Activated CD4-positive, alpha-beta T cell treated with anti-CD3 and anti-CD28 coated beads, Interleukin-2, amount 10 ng/mL, durations not matched to agents 7 days and 5 days (primary cell): ENCODE measurements around the gene TOB2. TPM values are rescaled to one million over a fixed set of nuclear protein-coding genes. Genes with fewer than 3 reads are reported as not detected.
A peak's percentile ranks its signal among the peaks of the same experiment; 100 is the strongest.
"Not testable (repeated sequence)": the region's sequence is repeated elsewhere in the genome, so short reads cannot be mapped to it uniquely, and the experiment has no call there.

Experiments
- CTCF ChIA-PET: fragments of 350-600 bp; sonication (Branson Sonifier 250); formaldehyde crosslinking; loops from one replicate; lab custom pipeline; 2021; ENCODE audit warnings: antibody characterized with exemption; lab: Charles Lee
- POLR2A ChIA-PET: fragments of 350-600 bp; sonication (Branson Sonifier 250); formaldehyde crosslinking; loops from one replicate; lab custom pipeline; 2021; ENCODE audit warnings: antibody characterized with exemption; lab: Charles Lee
- DNase-seq: peaks from one replicate; pipeline ENCODE4 v3.0.0-alpha.2; 2020
- H3K27ac Mint-ChIP-seq: one replicate; pipeline ENCODE4 v1.8.0; 2021; ENCODE audit warnings: mild to moderate bottlenecking, moderate library complexity, mixed read lengths
- H3K27me3 Mint-ChIP-seq: one replicate; pipeline ENCODE4 v1.8.0; 2021; ENCODE audit warnings: mixed read lengths
- H3K36me3 Mint-ChIP-seq: one replicate; pipeline ENCODE4 v1.8.0; 2021; ENCODE audit warnings: low read depth, mixed read lengths
- H3K4me1 Mint-ChIP-seq: one replicate; pipeline ENCODE4 v1.8.0; 2021; ENCODE audit warnings: mixed read lengths
- H3K4me3 Mint-ChIP-seq: one replicate; pipeline ENCODE4 v1.8.0; 2021; ENCODE audit warnings: mild to moderate bottlenecking, moderate library complexity, mixed read lengths
- H3K9me3 Mint-ChIP-seq: one replicate; pipeline ENCODE4 v1.8.0; 2021; ENCODE audit warnings: mixed read lengths
- total RNA-seq, 2 experiments: library from RNA; stranded (reverse); gene quantifications; one replicate each; pipeline ENCODE4 v1.2.3, GENCODE V29; 2021

The TOB2 gene
- total RNA-seq, 2 experiments from 2014 or later = 31.4 to 35.1 TPM

DNA sequence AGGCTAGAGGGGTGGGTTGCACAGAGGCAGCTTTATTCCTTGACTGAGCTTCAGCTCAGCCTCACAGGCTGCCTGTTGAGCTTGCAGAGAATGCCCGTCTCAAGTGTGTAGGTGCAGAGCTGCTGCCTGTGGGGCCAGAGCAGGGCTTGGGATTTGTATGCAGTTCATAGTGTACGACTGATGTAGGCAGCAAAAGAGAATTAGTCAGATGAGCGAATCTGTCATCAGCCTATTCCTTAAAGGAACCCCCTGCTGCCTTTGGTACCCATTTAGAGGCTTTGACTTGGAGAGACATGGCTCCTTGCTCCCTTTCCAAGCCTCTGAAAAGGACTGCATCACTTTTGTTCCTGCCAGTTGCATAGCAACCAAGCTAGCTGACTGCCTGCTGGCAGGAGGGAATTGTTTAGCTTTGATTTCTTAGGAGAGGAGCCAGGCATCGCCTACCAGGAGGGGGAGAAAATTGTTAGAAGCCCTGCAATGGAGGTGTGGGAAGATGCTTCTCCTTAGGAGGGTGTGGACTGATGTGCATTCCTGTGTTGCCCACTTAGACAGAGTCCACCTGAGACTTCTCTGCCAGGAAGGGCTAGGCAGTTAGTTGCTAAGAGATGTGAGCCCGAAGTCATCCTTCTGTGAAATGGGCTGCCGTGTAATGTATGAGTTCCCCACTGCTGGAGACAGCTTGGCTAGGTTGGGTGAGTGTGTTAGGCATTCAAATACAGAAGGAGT is 33.2 kb upstream of the TOB2 start:
- H3K4me3 Mint-ChIP-seq = no peak overlapping the region
- POLR2A ChIA-PET = no interaction called here
- H3K36me3 Mint-ChIP-seq = no peaks in the 10 kb centered on the region
- no peak for DNase-seq
- no peak overlapping the region for H3K27ac Mint-ChIP-seq
- CTCF ChIA-PET = interaction anchor here (0.7 to 1.9 kb wide), 2 partner anchors 11 to 17 kb away, joined by 4 to 5 read pairs; partner anchors contain the start of gene PHF5A
- H3K9me3 Mint-ChIP-seq = no peaks in the 10 kb centered on the region
- H3K27me3 Mint-ChIP-seq = no peaks in the 10 kb centered on the region
- peaks cover 8% of the 10 kb centered on the region for H3K4me1 Mint-ChIP-seq

DNA sequence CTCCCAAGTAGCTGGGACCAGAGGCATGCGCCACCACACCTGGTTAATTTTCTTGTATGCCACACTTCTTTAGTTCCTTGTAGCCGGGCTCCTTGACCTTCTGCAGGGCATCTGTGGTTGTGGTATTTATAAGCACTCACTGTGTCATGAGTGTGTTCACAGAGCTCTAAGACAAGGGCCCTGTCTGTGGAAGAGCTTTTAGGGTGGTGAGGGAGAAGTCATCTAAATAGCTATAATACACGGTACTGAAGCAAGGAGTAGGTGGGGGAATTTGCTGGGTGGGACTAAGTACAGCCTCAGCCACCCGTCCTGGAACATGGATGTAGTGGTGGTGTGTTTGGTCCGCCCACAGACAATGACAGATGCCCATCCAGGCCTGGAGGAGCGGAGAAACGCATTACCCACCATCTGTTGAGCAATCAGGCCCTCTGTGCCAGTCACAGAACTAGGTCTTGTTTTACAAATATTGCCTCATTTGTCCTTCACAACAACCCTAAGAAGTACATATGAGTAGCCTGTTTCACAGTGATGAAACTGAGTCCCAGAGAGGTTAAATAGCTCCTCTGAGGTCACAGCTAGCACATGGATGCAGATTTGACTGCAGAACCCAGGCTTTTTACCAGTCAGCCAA is 32.4 kb upstream of the TOB2 start:
- Mint-ChIP-seq H3K27me3 (no peaks in the 10 kb centered on the region), H3K4me1 (peaks cover 6% of the 10 kb centered on the region), H3K4me3 (no peak overlapping the region), H3K9me3 (no peaks in the 10 kb centered on the region), H3K27ac (no peak overlapping the region), H3K36me3 (peaks cover under 1% of the 10 kb centered on the region)
- ChIA-PET CTCF (interaction anchor here (0.8 to 1.9 kb wide), 4 partner anchors 13 to 135 kb away, joined by 3 to 9 read pairs (median 4); no protein-coding TSS in a partner anchor), POLR2A (interaction anchor here (0.7 kb wide), 1 partner anchor 11 kb away, joined by 4 read pairs; the partner anchor contains the start of gene PHF5A)
- DNase-seq = no peak

DNA sequence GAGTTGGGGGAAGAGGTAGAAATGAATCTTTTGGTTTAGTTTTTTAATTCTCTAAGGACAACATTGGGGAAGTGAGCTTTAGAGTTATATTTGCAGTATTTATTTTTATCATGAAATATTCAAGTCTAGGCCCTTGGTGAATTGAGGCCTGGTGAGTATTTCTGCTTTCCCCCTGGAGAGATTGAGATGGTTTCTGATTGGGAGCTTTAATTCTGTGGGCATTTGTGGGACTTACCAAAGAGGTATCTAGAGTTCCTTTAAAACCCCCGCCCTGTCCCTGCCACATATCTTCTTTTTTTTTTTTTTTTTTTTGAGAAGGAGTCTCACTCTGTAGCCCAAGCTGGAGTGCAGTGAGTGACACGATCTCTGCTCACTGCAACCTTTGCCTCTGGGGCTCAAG is 31.9 kb upstream of the TOB2 start:
- no peak overlapping the region for H3K4me3 Mint-ChIP-seq
- H3K9me3 Mint-ChIP-seq = no peaks in the 10 kb centered on the region
- H3K4me1 Mint-ChIP-seq = peaks cover 9% of the 10 kb centered on the region
- POLR2A ChIA-PET = interaction anchor here (0.7 kb wide), 1 partner anchor 10 kb away, joined by 4 read pairs; the partner anchor contains the start of gene PHF5A
- H3K27ac Mint-ChIP-seq = no peak overlapping the region
- CTCF ChIA-PET = interaction anchor here (0.7 to 1.4 kb wide), 5 partner anchors 10 to 134 kb away, joined by 3 to 9 read pairs (median 3); partner anchors contain the start of genes ACO2 and PHF5A
- H3K36me3 Mint-ChIP-seq = peaks cover 3% of the 10 kb centered on the region
- DNase-seq = no peak
- H3K27me3 Mint-ChIP-seq = no peaks in the 10 kb centered on the region

DNA sequence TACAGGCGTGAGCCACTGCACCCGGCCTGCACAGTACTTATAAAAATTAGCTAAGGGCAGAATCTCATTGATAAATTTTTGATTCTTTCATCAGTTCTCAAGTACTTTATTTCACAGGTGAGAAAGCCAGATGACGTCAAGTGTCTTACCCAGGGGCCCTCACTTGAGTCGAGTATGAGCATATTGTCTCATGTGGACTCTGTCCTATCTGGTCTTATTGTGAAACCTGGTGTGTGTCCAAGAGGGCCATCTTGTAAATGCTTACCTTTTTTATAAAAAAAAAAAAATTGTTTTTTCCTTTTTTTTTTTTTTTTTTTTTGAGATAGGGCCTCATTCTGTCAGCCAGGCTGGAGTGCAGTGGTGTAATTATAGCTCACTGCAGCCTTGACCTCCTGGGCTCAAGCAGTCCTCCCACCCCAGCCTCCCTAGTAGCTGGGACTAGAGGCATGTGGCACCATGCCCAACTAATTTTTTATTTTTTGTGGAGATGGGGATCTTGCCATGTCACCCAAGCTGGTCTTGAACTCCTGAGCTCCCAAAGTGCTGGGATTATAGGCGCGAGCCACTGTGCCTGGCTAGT is 28.4 kb upstream of the TOB2 start:
- Mint-ChIP-seq H3K27me3 (no peaks in the 10 kb centered on the region), H3K27ac (no peak overlapping the region), H3K4me3 (no peak overlapping the region), H3K4me1 (peaks cover 21% of the 10 kb centered on the region), H3K36me3 (peaks cover 4% of the 10 kb centered on the region), H3K9me3 (no peaks in the 10 kb centered on the region)
- ChIA-PET POLR2A (no interaction called here), CTCF (interaction anchor here (0.6 to 1.4 kb wide), 4 partner anchors 16 to 516 kb away, joined by 3 read pairs; no protein-coding TSS in a partner anchor)
- no peak for DNase-seq

DNA sequence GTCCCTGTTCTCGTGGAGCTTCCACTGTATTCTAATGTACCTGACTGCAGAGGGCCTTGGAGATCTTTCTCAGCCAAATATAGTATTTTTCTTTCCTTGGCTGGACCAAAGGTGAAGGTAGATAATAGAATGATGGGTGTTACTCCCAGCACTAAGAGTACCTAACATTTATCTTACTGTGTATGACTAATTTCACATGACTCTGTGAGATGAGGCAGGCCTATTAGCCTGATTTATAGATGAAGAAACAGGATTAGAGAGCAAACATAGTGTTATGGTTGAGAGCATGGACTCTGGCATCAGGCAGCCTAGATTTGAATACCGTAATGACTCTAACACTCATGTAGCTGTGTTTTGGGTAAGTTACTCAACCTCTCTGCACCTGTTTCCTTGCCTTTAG is 25.0 kb upstream of the TOB2 start:
- Mint-ChIP-seq H3K36me3 (peaks cover 23% of the 10 kb centered on the region), H3K9me3 (no peaks in the 10 kb centered on the region), H3K27ac (no peak overlapping the region), H3K4me1 (peaks cover 40% of the 10 kb centered on the region), H3K27me3 (no peaks in the 10 kb centered on the region), H3K4me3 (no peak overlapping the region)
- CTCF ChIA-PET = interaction anchor here (0.7 to 1.8 kb wide), 2 partner anchors 91 to 106 kb away, joined by 3 to 9 read pairs; no protein-coding TSS in a partner anchor
- no peak for DNase-seq
- POLR2A ChIA-PET = no interaction called here

DNA sequence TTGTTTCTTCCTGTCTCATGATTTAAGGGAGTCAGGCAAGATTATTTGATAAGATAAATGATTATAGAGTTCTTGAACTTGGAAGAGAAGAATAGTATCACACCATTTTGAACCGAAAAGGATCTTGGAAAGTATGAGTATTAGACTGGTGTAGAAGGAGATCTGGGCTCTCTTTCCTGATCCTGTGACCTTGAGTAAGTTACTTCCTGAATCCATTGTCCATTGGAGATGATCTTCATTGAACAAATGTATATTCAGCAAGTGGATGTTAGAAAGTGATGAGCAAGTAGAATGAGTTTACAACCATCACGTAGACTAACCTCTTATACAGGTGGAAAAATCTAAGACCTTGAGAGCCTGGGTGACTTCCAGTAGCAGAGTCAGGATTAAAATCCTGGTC is 24.3 kb upstream of the TOB2 start:
- peaks cover 28% of the 10 kb centered on the region for H3K36me3 Mint-ChIP-seq
- ChIA-PET CTCF (interaction anchor here (0.7 to 1.8 kb wide), 2 partner anchors 90 to 107 kb away, joined by 3 to 9 read pairs; no protein-coding TSS in a partner anchor), POLR2A (no interaction called here)
- no peak for DNase-seq
- H3K4me1 Mint-ChIP-seq = peaks cover 43% of the 10 kb centered on the region
- H3K27me3 Mint-ChIP-seq = no peaks in the 10 kb centered on the region
- H3K27ac Mint-ChIP-seq = peak overlapping the region; percentile 50
- H3K4me3 Mint-ChIP-seq = peak overlapping the region; percentile 88
- no peaks in the 10 kb centered on the region for H3K9me3 Mint-ChIP-seq

DNA sequence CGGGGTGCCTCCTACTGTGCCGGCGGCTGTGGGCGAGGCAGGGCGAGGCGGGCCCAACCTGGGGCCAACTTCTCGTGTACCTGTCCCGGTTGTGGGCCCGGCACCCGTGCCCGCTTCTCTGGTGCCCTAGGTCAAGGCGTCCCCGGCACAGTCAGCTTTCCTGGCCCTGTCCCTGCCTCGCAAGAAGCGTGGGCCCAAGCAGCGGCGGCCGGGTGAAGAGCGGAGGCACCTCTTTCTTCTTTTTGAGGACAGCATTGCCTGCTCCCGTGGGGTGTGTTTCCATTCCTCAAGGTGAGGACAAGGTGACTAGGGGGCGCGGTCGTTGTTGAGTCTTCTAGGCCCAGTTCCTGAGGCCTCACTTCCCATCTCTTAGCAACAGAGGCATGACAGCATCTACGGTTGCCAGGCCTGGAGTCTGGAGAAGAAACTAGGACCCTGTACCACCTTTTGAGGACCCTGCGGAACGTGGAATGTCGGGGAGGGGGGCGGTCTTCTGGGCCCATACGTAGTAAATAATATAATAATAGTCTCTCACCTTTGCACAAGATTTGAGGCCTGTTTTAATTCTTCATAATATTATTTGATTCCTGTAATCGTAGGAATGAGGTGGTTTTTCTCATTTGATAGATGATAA is 22.7 kb upstream of the TOB2 start:
- H3K9me3 Mint-ChIP-seq = no peaks in the 10 kb centered on the region
- H3K4me3 Mint-ChIP-seq = peak overlapping the region; percentile 88
- H3K27me3 Mint-ChIP-seq = no peaks in the 10 kb centered on the region
- ChIA-PET CTCF (interaction anchor here (0.9 to 2.1 kb wide), 7 partner anchors 9 to 74 kb away, joined by 3 to 9 read pairs (median 5); partner anchors contain the start of gene TOB2), POLR2A (interaction anchor here (0.5 to 1.8 kb wide), 4 partner anchors 12 to 88 kb away, joined by 3 to 10 read pairs (median 5); partner anchors contain the start of genes TEF and TOB2)
- peak; percentile 49 for DNase-seq
- peak overlapping the region; percentile 99 for H3K27ac Mint-ChIP-seq
- H3K4me1 Mint-ChIP-seq = peaks cover 51% of the 10 kb centered on the region
- peaks cover 38% of the 10 kb centered on the region for H3K36me3 Mint-ChIP-seq

DNA sequence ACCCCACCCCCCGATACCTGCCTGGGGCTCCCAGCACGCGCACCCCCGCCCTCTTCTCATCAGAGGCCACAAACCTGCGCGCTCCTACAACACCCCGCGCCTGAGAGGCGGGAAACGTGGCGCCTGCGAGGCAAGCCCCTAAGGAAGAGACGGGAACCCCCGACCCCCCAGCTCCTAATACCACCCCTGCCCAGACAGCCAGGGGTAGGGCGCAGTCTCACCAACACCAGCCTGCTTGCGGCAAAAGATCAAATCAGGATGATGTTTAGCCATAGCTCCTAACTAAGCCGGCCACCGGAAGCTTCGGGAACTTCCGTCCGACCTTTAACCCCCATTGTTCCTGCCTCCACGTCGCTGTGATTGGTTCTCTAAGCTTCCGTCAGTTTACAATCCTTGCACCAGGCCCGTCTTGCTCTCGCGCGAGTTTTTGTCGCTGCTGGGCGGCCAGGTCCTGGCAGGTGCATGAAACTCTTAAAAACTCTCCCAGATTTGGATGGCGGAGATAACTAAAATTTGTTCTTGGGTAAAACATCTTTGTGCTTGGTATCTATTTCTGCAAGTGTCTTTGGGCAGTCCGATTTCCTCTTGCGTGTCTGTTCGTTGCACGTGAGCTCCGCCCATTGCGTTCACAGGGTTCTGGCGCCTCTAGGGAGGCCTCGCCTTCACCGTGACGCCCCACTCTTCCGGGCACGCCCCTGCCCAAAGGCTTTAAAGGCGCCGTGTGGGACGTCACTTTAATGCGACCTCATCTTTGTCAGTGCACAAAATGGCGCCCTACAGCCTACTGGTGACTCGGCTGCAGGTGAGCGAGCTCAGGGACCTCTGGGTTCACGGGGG is 22.0 kb upstream of the TOB2 start, which contains the start of the genes ACO2 and PHF5A:
Gene ACO2, plus strand, starts transcription at position 737 of the 837 bp plus-strand sequence. Its CDS starts 30 bp downstream, at position 767.
Gene PHF5A, minus strand, starts transcription at position 312 of the 837 bp plus-strand sequence. Its CDS starts 39 bp downstream, at position 273.
- Mint-ChIP-seq H3K27ac (peak within 1 kb of the TSS; percentile 99), H3K4me1 (peaks cover 46% of the 10 kb centered on the region), H3K36me3 (peaks cover 43% of the 10 kb centered on the region)

DNA sequence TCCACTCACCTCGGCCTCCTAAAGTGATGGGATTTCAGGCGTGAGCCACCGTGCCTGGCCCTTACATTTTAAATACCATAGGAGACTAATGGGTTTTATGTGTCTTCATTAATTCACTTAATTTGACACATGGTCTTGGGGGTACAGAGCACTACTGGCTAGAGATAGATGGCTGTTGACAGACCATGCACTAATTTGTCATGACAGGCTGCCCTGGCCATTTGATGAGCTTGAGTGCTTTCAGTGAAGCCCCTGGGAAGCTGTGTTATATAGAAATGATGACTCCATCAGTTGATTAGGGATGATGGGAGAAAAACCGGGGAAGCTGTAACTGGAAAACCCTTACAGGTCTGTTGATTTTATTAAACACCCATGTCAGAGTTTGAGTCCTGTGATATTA is 15.3 kb upstream of the TOB2 start:
- POLR2A ChIA-PET = no interaction called here
- Mint-ChIP-seq H3K36me3 (peaks cover 54% of the 10 kb centered on the region), H3K27ac (no peak overlapping the region), H3K9me3 (no peaks in the 10 kb centered on the region), H3K4me3 (no peak overlapping the region), H3K27me3 (no peaks in the 10 kb centered on the region), H3K4me1 (peaks cover 13% of the 10 kb centered on the region)
- no peak for DNase-seq
- CTCF ChIA-PET = interaction anchor here (0.6 to 1.4 kb wide), 2 partner anchors 58 to 128 kb away, joined by 3 to 5 read pairs; no protein-coding TSS in a partner anchor

More for the DNA sequence above, 22.0 kb upstream of the TOB2 start, which contains the start of the genes ACO2 and PHF5A:
- no peaks in the 10 kb centered on the region for H3K27me3 Mint-ChIP-seq
- peak within 1 kb of the TSS; percentile 88 for H3K4me3 Mint-ChIP-seq
- CTCF ChIA-PET = interaction anchor here (0.6 to 2.1 kb wide), 12 partner anchors 9 to 87 kb away, joined by 3 to 9 read pairs (median 4); partner anchors contain the start of genes TEF and TOB2
- peak; percentile 98 for DNase-seq
- POLR2A ChIA-PET = interaction anchor here (0.5 to 1.8 kb wide), 10 partner anchors 10 to 1083 kb away, joined by 3 to 10 read pairs (median 4); partner anchors contain the start of genes TEF and TOB2
- H3K9me3 Mint-ChIP-seq = no peaks in the 10 kb centered on the region

DNA sequence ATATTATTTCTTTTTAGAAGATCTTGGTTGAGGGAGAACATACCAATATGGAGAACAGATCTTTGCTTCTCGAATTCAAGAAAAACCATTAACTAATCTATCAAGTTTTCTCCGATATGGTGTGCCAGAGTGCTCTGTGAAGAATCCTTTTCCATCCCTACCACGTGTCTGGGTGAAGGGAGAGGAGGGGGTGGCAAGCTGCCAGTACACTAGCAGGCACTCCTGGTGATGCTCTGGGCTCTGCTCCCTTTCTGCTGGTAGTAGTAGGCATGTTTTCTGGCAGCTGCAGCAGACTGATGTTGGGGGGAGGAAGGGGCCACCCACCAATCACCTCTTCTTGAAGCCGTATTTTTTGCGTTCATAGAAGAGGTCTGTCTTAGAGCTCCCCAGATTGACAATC is 13.5 kb upstream of the TOB2 start:
- DNase-seq, H3K9me3 Mint-ChIP-seq, CTCF ChIA-PET, H3K27me3 Mint-ChIP-seq, H3K4me3 Mint-ChIP-seq, H3K4me1 Mint-ChIP-seq: not testable (repeated sequence)
- POLR2A ChIA-PET = interaction anchor here (0.5 to 0.6 kb wide), 2 partner anchors 41 to 178 kb away, joined by 3 read pairs; no protein-coding TSS in a partner anchor
- peaks cover 45% of the 10 kb centered on the region for H3K36me3 Mint-ChIP-seq
- peak overlapping the region; percentile 41 for H3K27ac Mint-ChIP-seq

DNA sequence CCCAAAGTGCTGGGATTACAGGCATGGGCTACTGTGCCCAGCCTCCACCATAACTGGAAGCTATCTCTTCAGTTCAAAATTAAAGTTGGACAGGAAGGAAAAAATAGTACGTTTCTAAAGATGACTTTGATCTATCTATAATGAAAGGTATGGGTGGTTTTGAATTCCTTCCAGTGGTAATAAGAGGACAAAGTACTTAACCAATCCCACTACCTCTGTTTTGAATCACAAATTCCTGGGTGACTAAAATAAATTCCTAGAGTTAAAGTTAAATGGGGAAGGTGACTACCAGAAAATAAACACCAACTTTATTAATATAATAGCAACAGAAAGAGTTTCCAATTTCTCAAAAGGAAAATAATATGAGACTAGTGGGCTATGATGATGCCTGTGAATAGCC is 12.8 kb upstream of the TOB2 start:
- ChIA-PET POLR2A (interaction anchor here (0.6 kb wide), 1 partner anchor 41 kb away, joined by 3 read pairs; no protein-coding TSS in a partner anchor), CTCF (interaction anchor here (0.6 kb wide), 1 partner anchor 16 kb away, joined by 3 read pairs; no protein-coding TSS in a partner anchor)
- Mint-ChIP-seq H3K27me3 (no peaks in the 10 kb centered on the region), H3K36me3 (peaks cover 38% of the 10 kb centered on the region), H3K4me3 (no peak overlapping the region), H3K9me3 (no peaks in the 10 kb centered on the region), H3K4me1 (peaks cover 2% of the 10 kb centered on the region), H3K27ac (no peak overlapping the region)
- no peak for DNase-seq
